Thyroid gland (tissue), 4 donors: ENCODE results near the gene ZMIZ1. TPM values are rescaled to one million over a fixed set of nuclear protein-coding genes. Genes with fewer than 3 reads are reported as not detected.
A peak's percentile ranks its signal among the peaks of the same experiment; 100 is the strongest.

ENCODE experiments used
- DNase-seq, 2 donors: peaks; one replicate each; pipeline ENCODE4 v3.0.0-alpha.2; 2019
- H3K27ac ChIP-seq, 3 donors: fragments of 200-600 bp; sonication (generic); 1 replicate in 2 of 3; 2 replicates in 1 of 3; pipeline ENCODE4 v1.5.1; 2016 to 2019; ENCODE audit warnings: mild to moderate bottlenecking in 1 of 3, moderate library complexity in 1 of 3
- H3K27me3 ChIP-seq: fragments of 200-600 bp; sonication (generic); one replicate; pipeline ENCODE4 v1.5.1; 2019
- H3K36me3 ChIP-seq, 2 donors: fragments of 200-600 bp; sonication (generic); one replicate each; pipeline ENCODE4 v1.5.1; 2016 to 2019
- H3K4me1 ChIP-seq, 2 donors: fragments of 200-600 bp; sonication (generic); one replicate each; pipeline ENCODE4 v1.5.1; 2017 to 2019
- H3K4me3 ChIP-seq, 3 donors: fragments of 200-600 bp; sonication (generic); replicated peaks in 1 of 3; 1 replicate in 2 of 3; 2 replicates in 1 of 3; pipeline ENCODE4 v1.5.1; 2016; ENCODE audit warnings: mild to moderate bottlenecking in 1 of 3
- H3K9me3 ChIP-seq: fragments of 200-600 bp; sonication (generic); one replicate; pipeline ENCODE4 v1.5.1; 2017
- POLR2A ChIP-seq, 2 donors: fragments of 450-650 bp; IDR thresholded peaks; one replicate each; pipeline ENCODE4 v1.6.1; 2017; ENCODE audit warnings: antibody characterized with exemption in 2 of 2, mild to moderate bottlenecking in 2 of 2, moderate library complexity in 1 of 2
- WGBS, 2 donors: methylation state at CpG; one replicate each; pipeline ENCODE4 v1.1.5; 2017; 5-methylcytosine and 5-hydroxymethylcytosine counted together
- intact Hi-C: fragments of 100-400 bp; cut with DNase I; formaldehyde crosslinking; loops from one replicate; pipeline ENCODE4 v1.15.1; 2023
- total RNA-seq, 4 donors: library from RNA; depleted of rRNA; stranded (reverse); fragments of >200 nt; gene quantifications; one replicate each; pipeline ENCODE4 v1.2.3, GENCODE V29; 2016
- TF ChIP-seq, protein P1 (sequence below), 6 experiments: fragments of 200-600 bp in 3 of 6; fragments of 450-650 bp in 3 of 6; sonication (generic) in 3 of 6; IDR thresholded peaks; one replicate each; pipeline ENCODE4 v1.5.1; 2016 to 2019; ENCODE audit warnings: antibody characterized with exemption in 6 of 6, mild to moderate bottlenecking in 2 of 6, inconsistent platforms in 1 of 6, moderate library complexity in 1 of 6

Gene ZMIZ1
- total RNA-seq, 4 donors from 2014 or later: 59.9 to 128 (median 94.4) TPM

- H3K27ac ChIP-seq: peak overlapping the region; percentile 64 to 81 (median 68)
- 17% methylated on average over 1 of the region's 14 CpGs; no CpG with 5 or more reads in 1 of the 2 donors for WGBS, 2 donors
- peak; percentile 92 to 93 for DNase-seq
- no peaks in the 10 kb centered on the region for H3K27me3 ChIP-seq
- TF ChIP-seq POLR2A (IDR thresholded peaks at IDR 0.05): peak in 1 of 2 donors; percentile 24
- TF ChIP-seq, protein P1, sequence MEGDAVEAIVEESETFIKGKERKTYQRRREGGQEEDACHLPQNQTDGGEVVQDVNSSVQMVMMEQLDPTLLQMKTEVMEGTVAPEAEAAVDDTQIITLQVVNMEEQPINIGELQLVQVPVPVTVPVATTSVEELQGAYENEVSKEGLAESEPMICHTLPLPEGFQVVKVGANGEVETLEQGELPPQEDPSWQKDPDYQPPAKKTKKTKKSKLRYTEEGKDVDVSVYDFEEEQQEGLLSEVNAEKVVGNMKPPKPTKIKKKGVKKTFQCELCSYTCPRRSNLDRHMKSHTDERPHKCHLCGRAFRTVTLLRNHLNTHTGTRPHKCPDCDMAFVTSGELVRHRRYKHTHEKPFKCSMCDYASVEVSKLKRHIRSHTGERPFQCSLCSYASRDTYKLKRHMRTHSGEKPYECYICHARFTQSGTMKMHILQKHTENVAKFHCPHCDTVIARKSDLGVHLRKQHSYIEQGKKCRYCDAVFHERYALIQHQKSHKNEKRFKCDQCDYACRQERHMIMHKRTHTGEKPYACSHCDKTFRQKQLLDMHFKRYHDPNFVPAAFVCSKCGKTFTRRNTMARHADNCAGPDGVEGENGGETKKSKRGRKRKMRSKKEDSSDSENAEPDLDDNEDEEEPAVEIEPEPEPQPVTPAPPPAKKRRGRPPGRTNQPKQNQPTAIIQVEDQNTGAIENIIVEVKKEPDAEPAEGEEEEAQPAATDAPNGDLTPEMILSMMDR (IDR thresholded peaks at IDR 0.05): peak in 1 of 6 experiments; percentile 11
- no peak overlapping the region for H3K4me3 ChIP-seq
- intact Hi-C loops: no loop called here
- peaks cover 61 to 87% of the 10 kb centered on the region in 2 donors for H3K4me1 ChIP-seq
- H3K36me3 ChIP-seq: no peaks in the 10 kb centered on the region
- H3K9me3 ChIP-seq: no peaks in the 10 kb centered on the region
Measured at GRCh38 chr10:79246209-79246581, 177.4 kb downstream of the ZMIZ1 start.

GRCh38 chr10:79246606-79247275 is 178.0 kb downstream of the ZMIZ1 start:
- no peaks in the 10 kb centered on the region for H3K27me3 ChIP-seq
- intact Hi-C loops: no loop called here
- no peaks in the 10 kb centered on the region for H3K9me3 ChIP-seq
- peak overlapping the region; percentile 64 to 81 (median 68) for H3K27ac ChIP-seq
- peaks cover 55 to 82% of the 10 kb centered on the region in 2 donors for H3K4me1 ChIP-seq
- H3K4me3 ChIP-seq: no peak overlapping the region
- DNase-seq: peak; percentile 48 to 55
- no peak for TF ChIP-seq POLR2A (IDR thresholded peaks at IDR 0.05)
- TF ChIP-seq, protein P1 (IDR thresholded peaks at IDR 0.05): no peak
- H3K36me3 ChIP-seq: no peaks in the 10 kb centered on the region
- 63 to 73% methylated on average over 5 to 13 of the region's 14 CpGs for WGBS, 2 donors

DNA sequence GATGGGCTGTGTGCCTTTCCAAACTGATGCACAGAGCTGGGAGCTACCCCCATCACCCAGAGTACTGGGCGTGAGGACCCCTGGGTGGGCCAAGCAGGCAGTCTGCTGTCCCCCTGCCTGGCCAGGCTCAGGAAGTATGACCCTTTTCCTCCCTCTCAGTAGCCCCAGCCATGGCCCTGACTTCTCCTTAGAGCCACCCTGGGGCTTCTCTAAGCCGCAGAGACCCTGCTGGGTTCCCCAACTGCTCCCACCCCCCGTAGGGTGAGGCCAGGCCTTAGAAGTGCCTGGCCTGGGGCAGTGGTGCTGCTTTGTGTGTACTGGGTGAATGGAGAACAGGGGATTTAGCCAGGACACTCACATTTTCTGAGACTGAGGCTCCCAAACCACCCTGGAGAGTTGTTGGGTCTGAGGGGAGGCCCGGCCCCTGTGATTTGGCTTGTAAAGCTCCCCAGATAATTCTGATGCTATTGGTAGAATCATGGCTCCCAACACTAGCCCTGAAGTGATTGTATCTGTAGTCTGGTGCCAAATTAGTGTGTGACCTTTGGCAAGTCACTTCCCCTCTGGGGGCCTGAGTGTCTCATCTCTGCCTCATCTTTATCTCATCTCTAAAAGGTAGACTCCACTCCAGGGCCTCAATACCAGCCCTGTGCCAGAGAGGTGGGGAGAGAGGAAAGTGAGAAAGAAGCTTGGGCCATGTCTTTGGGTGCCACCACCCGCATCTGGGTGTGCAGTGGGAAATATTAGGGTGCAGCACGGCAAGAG is 178.8 kb downstream of the ZMIZ1 start:
- Histone ChIP-seq H3K36me3 (no peaks in the 10 kb centered on the region), H3K9me3 (no peaks in the 10 kb centered on the region), H3K27me3 (no peaks in the 10 kb centered on the region), H3K27ac (peak overlapping the region; percentile 64 to 81 (median 68)), H3K4me3 (no peak overlapping the region), H3K4me1 (peaks cover 47 to 76% of the 10 kb centered on the region in 2 donors)
- DNase-seq: no peak
- intact Hi-C loops: no loop called here
- TF ChIP-seq POLR2A (IDR thresholded peaks at IDR 0.05): no peak
- TF ChIP-seq, protein P1 (IDR thresholded peaks at IDR 0.05): no peak
- 91 to 98% methylated on average over 5 to 6 of the region's 6 CpGs for WGBS, 2 donors

GRCh38 chr10:79248341-79249185 is 179.8 kb downstream of the ZMIZ1 start:
- peaks cover 52 to 82% of the 10 kb centered on the region in 2 donors for H3K4me1 ChIP-seq
- intact Hi-C loops: no loop called here
- WGBS, 2 donors: 74 to 79% methylated on average over 7 to 11 of the region's 12 CpGs
- no peak for TF ChIP-seq POLR2A (IDR thresholded peaks at IDR 0.05)
- TF ChIP-seq, protein P1 (IDR thresholded peaks at IDR 0.05): no peak
- no peaks in the 10 kb centered on the region for H3K27me3 ChIP-seq
- no peaks in the 10 kb centered on the region for H3K9me3 ChIP-seq
- H3K27ac ChIP-seq: peak overlapping the region in 2 of 3 donors; percentile 41 to 64
- no peaks in the 10 kb centered on the region for H3K36me3 ChIP-seq
- DNase-seq: no peak
- H3K4me3 ChIP-seq: no peak overlapping the region
